ENCODE measurements around the gene PCGF2.
A peak's percentile ranks its signal among the peaks of the same experiment; 100 is the strongest.

PCGF2 gene

GRCh38 chr17:38707678-38708351, 40.3 kb downstream of the PCGF2 start:
- TF ChIP-seq EZH2phosphoT487 (IDR thresholded peaks at IDR 0.05; ENCODE audit: low read length) = no peak
- TF ChIP-seq EZH2 (optimal IDR thresholded peaks at IDR 0.05; ENCODE audit: low read depth, low read length) = no peak
- TF ChIP-seq CTCF (IDR thresholded peaks at IDR 0.05; ENCODE audit: low read length) = no peak
- H3K36me3 ChIP-seq (replicated peaks; ENCODE audit: insufficient read depth, low read length) = 0 out of 2 replicates have a peak, but pooled peaks cover 5% of the 10 kb centered on the region
- DNase-seq = no peak

GRCh38 chr17:38706505-38707216, 41.5 kb downstream of the PCGF2 start:
- TF ChIP-seq CTCF (IDR thresholded peaks at IDR 0.05; ENCODE audit: low read length) = no peak
- no peak for TF ChIP-seq EZH2 (optimal IDR thresholded peaks at IDR 0.05; ENCODE audit: low read depth, low read length)
- no peak for TF ChIP-seq EZH2phosphoT487 (IDR thresholded peaks at IDR 0.05; ENCODE audit: low read length)
- H3K9me2 ChIP-seq (replicated peaks; ENCODE audit: insufficient read depth, low read length) = no peaks in the 10 kb centered on the region
- H3K27me3 ChIP-seq (replicated peaks; ENCODE audit: insufficient read depth, low read length) = no peaks in the 10 kb centered on the region
- H3K9me3 ChIP-seq (replicated peaks; ENCODE audit: insufficient read depth, low read length) = no peaks in the 10 kb centered on the region
- H3K79me2 ChIP-seq (ENCODE audit: low read length) = peaks cover 68% of the 10 kb centered on the region
- peak overlapping the region; percentile 68 for H3K9ac ChIP-seq (ENCODE audit: low read length)
- peaks cover 34% of the 10 kb centered on the region for H3F3A ChIP-seq (ENCODE audit: insufficient read depth, low read length)
- H3K4me1 ChIP-seq (ENCODE audit: low read length) = peaks cover 6% of the 10 kb centered on the region
- H2AFZ ChIP-seq (ENCODE audit: low read length) = no peak overlapping the region
- peak overlapping the region; percentile 77 for H3K4me2 ChIP-seq (ENCODE audit: low read depth, low read length)
- H3K36me3 ChIP-seq (replicated peaks; ENCODE audit: insufficient read depth, low read length) = 0 out of 2 replicates have a peak, but pooled peaks cover 5% of the 10 kb centered on the region
- H3K27ac ChIP-seq (ENCODE audit: low read length) = peak overlapping the region; percentile 20; the same call in 1 of the 2 replicates
- DNase-seq = peak; percentile 18
- no peaks in the 10 kb centered on the region for H4K20me1 ChIP-seq (ENCODE audit: insufficient read depth, low read length)
- H3K4me3 ChIP-seq (ENCODE audit: low read length) = peak overlapping the region; percentile 86

More at GRCh38 chr17:38707678-38708351, 40.3 kb downstream of the PCGF2 start:
- Histone ChIP-seq H3K4me1 (ENCODE audit: low read length) (peaks cover 6% of the 10 kb centered on the region; the same call in 1 of the 2 replicates), H3K4me2 (ENCODE audit: low read depth, low read length) (no peak overlapping the region), H3F3A (ENCODE audit: insufficient read depth, low read length) (peaks cover 25% of the 10 kb centered on the region), H3K27ac (ENCODE audit: low read length) (no peak overlapping the region), H3K9me2 (replicated peaks; ENCODE audit: insufficient read depth, low read length) (no peaks in the 10 kb centered on the region), H3K9me3 (replicated peaks; ENCODE audit: insufficient read depth, low read length) (no peaks in the 10 kb centered on the region), H3K79me2 (ENCODE audit: low read length) (peaks cover 68% of the 10 kb centered on the region), H2AFZ (ENCODE audit: low read length) (no peak overlapping the region), H3K4me3 (ENCODE audit: low read length) (no peak overlapping the region), H3K27me3 (replicated peaks; ENCODE audit: insufficient read depth, low read length) (no peaks in the 10 kb centered on the region), H4K20me1 (ENCODE audit: insufficient read depth, low read length) (no peaks in the 10 kb centered on the region), H3K9ac (ENCODE audit: low read length) (no peak overlapping the region)

- H3K36me3 ChIP-seq (replicated peaks; ENCODE audit: insufficient read depth, low read length) = 0 out of 2 replicates have a peak, but pooled peaks cover 5% of the 10 kb centered on the region
- peak overlapping the region; percentile 20; the same call in 1 of the 2 replicates for H3K27ac ChIP-seq (ENCODE audit: low read length)
- no peaks in the 10 kb centered on the region for H3K9me2 ChIP-seq (replicated peaks; ENCODE audit: insufficient read depth, low read length)
- H3K4me2 ChIP-seq (ENCODE audit: low read depth, low read length) = peak overlapping the region; percentile 77
- TF ChIP-seq EZH2 (optimal IDR thresholded peaks at IDR 0.05; ENCODE audit: low read depth, low read length) (no peak), CTCF (IDR thresholded peaks at IDR 0.05; ENCODE audit: low read length) (no peak), EZH2phosphoT487 (IDR thresholded peaks at IDR 0.05; ENCODE audit: low read length) (no peak)
- peaks cover 13% of the 10 kb centered on the region for H3K4me1 ChIP-seq (ENCODE audit: low read length)
- peak overlapping the region; percentile 86 for H3K4me3 ChIP-seq (ENCODE audit: low read length)
- no peaks in the 10 kb centered on the region for H4K20me1 ChIP-seq (ENCODE audit: insufficient read depth, low read length)
- H2AFZ ChIP-seq (ENCODE audit: low read length) = 0 out of 2 replicates have a peak overlapping the region, but pooled peaks have one; percentile 30
- H3K27me3 ChIP-seq (replicated peaks; ENCODE audit: insufficient read depth, low read length) = no peaks in the 10 kb centered on the region
- DNase-seq = peak; percentile 9
- peaks cover 42% of the 10 kb centered on the region for H3F3A ChIP-seq (ENCODE audit: insufficient read depth, low read length)
- peaks cover 65% of the 10 kb centered on the region for H3K79me2 ChIP-seq (ENCODE audit: low read length)
- H3K9me3 ChIP-seq (replicated peaks; ENCODE audit: insufficient read depth, low read length) = no peaks in the 10 kb centered on the region
- H3K9ac ChIP-seq (ENCODE audit: low read length) = peak overlapping the region; percentile 68
Measured at GRCh38 chr17:38705803-38706504, 42.2 kb downstream of the PCGF2 start.
